ENCODE data around the gene CBFB.

The CBFB gene

DNA sequence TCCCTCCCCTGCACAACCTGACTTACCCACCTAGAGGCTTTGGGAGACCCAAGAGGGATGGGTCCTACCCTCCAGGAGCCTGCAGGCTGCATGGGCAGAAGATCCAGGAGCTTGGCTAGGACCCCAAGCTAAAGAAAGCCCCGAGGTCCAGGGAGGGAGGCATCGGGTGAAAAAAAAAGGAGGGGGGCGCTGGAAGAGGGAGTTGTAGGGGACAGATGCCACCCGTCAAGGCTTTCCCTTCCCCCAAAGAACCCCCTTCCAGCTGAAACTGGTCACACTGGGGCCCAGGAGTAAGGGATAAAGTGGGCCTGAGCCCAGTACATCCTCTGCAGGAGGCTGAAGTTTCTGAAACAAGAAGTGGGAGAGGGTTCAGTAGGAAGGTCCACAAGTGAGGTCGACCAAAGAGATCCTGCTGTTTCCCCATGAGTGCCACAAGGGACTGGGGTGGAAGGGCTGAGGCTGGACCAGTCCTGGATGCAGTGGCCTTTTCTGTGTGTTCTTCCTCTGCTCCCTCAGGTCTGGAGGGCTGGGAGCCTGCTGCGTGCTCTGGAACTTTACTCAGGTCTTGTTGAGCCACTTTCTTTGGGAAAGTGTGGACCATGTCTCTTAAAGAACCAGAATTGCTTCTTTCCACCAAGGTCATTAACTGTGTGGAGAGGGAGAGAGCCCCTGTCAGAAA is 14.2 kb upstream of the CBFB start:
- no peaks in the 10 kb centered on the region for H3K36me3 Mint-ChIP-seq (ENCODE audit: low read depth)
- H3K4me3 Mint-ChIP-seq: no peak overlapping the region
- DNase-seq: no peak
- peaks cover 37% of the 10 kb centered on the region for H3K4me1 Mint-ChIP-seq
- TF ChIP-seq, protein P1, sequence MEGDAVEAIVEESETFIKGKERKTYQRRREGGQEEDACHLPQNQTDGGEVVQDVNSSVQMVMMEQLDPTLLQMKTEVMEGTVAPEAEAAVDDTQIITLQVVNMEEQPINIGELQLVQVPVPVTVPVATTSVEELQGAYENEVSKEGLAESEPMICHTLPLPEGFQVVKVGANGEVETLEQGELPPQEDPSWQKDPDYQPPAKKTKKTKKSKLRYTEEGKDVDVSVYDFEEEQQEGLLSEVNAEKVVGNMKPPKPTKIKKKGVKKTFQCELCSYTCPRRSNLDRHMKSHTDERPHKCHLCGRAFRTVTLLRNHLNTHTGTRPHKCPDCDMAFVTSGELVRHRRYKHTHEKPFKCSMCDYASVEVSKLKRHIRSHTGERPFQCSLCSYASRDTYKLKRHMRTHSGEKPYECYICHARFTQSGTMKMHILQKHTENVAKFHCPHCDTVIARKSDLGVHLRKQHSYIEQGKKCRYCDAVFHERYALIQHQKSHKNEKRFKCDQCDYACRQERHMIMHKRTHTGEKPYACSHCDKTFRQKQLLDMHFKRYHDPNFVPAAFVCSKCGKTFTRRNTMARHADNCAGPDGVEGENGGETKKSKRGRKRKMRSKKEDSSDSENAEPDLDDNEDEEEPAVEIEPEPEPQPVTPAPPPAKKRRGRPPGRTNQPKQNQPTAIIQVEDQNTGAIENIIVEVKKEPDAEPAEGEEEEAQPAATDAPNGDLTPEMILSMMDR (IDR thresholded peaks at IDR 0.05): no peak
- no peak overlapping the region for H3K27ac Mint-ChIP-seq
- H3K9me3 Mint-ChIP-seq: no peaks in the 10 kb centered on the region
- peaks cover 45% of the 10 kb centered on the region for H3K27me3 Mint-ChIP-seq (ENCODE audit: low read depth, poor library complexity)

DNA sequence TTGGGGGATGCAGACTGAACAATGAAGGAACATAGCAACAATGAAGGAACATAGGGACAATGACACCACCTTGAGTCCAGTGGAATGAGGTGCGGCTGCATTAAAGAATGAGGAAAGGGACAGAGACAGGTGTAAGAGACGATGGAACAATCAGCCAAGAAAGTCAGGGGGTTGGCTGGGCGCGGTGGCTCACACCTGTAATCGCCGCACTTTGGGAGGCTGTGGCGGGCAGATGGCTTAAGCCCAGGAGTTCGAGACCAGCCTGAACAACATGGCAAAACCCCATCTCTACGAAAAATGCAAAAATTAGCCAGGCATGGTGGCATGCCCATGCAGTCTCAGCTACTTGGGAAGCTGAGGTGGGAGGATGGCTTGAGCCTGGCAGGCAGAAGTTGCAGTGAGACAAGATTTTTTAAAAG is 13.6 kb upstream of the CBFB start:
- TF ChIP-seq, protein P1 (IDR thresholded peaks at IDR 0.05): no peak
- Mint-ChIP-seq H3K9me3 (no peaks in the 10 kb centered on the region), H3K27ac (no peak overlapping the region), H3K4me3 (no peak overlapping the region), H3K27me3 (ENCODE audit: low read depth, poor library complexity) (peaks cover 45% of the 10 kb centered on the region), H3K36me3 (ENCODE audit: low read depth) (no peaks in the 10 kb centered on the region), H3K4me1 (peaks cover 37% of the 10 kb centered on the region)
- no peak for DNase-seq

DNA sequence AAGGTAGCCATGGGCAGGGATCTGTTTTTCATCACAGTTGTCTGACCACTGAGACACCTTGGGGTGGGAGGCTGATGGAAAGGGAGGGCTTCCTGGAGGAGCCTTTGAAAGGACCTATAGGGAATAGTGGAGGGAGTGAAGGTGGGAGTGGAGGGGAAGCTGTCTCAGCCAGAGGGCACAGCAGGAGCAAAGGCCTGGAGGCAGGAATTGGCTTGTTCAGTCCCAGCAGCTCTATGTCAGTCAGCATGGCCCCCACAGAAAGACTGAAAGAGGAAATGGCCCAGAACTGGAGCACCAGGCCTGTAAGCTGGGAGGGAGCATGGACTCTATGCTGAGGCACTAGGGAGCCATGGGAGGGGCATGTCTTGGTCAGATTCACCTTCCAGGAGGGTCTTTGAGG is 12.8 kb upstream of the CBFB start:
- H3K4me1 Mint-ChIP-seq: peaks cover 43% of the 10 kb centered on the region
- TF ChIP-seq, protein P1 (IDR thresholded peaks at IDR 0.05): no peak
- H3K4me3 Mint-ChIP-seq: no peak overlapping the region
- H3K27me3 Mint-ChIP-seq (ENCODE audit: low read depth, poor library complexity): peaks cover 37% of the 10 kb centered on the region
- no peak for DNase-seq
- H3K36me3 Mint-ChIP-seq (ENCODE audit: low read depth): no peaks in the 10 kb centered on the region
- H3K9me3 Mint-ChIP-seq: no peaks in the 10 kb centered on the region
- no peak overlapping the region for H3K27ac Mint-ChIP-seq

DNA sequence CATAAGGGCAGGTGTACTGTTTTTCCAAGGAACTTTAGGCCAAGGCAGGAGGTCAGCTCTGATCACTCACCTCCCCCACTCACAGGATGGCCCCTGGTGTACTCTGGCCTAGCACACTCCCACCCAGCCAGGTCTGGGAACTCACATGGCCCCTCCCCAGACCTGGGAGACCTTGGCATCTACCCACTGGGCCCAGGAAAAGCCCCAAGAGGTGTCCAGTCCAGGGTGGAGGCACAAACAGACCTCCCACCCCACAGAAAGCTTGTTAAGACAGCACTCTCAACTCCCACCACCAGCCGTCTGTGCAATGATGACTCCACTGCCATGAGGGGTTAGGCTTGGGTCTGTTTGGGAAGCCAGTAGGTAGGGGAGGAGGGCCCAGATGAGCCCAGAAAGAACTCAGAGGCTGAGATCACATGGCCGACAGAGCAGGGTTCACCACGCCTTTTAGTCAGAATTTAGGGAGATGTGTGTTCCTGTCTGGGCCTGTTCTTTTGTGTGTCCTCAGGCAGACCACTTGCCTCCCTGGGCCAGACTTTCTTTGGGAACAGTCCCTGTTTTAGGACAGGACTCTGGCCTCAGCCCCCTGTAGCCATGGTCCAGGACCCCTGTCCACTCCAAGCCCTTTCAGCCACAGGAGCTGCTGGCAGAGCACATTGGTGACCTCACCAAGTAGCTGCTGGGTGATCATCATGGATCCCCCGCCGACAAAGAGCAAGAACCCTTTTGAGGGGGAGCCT is 12.1 kb upstream of the CBFB start:
- DNase-seq: no peak
- H3K4me1 Mint-ChIP-seq: peaks cover 45% of the 10 kb centered on the region
- TF ChIP-seq, protein P1 (IDR thresholded peaks at IDR 0.05): no peak
- peaks cover 34% of the 10 kb centered on the region for H3K27me3 Mint-ChIP-seq (ENCODE audit: low read depth, poor library complexity)
- no peak overlapping the region for H3K4me3 Mint-ChIP-seq
- H3K9me3 Mint-ChIP-seq: no peaks in the 10 kb centered on the region
- H3K36me3 Mint-ChIP-seq (ENCODE audit: low read depth): no peaks in the 10 kb centered on the region
- H3K27ac Mint-ChIP-seq: no peak overlapping the region

DNA sequence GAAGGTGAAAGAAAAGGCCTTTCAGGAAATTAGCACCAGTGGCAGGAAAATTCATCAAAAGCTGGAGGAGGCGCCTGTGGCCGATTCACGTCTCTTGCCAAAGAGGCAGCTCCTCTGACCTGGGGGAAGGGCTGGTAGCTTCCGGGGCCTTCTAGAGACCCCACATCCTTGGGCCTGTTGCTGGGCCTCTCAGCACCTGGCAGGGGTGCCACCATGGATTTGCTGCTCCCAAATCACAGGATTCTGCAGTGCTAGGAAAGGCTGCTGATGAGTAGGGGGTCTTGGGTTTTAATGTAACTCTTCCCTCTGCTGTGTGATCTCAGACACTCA is 11.6 kb upstream of the CBFB start:
- no peaks in the 10 kb centered on the region for H3K9me3 Mint-ChIP-seq
- H3K4me3 Mint-ChIP-seq: no peak overlapping the region
- H3K27ac Mint-ChIP-seq: no peak overlapping the region
- peaks cover 29% of the 10 kb centered on the region for H3K27me3 Mint-ChIP-seq (ENCODE audit: low read depth, poor library complexity)
- TF ChIP-seq, protein P1 (IDR thresholded peaks at IDR 0.05): no peak
- DNase-seq: no peak
- H3K36me3 Mint-ChIP-seq (ENCODE audit: low read depth): no peaks in the 10 kb centered on the region
- peaks cover 45% of the 10 kb centered on the region for H3K4me1 Mint-ChIP-seq

Measured in nephron progenitor cell (in vitro differentiated cells).